Stimulated activated memory B cell treated with anti-CD40 and anti-IgM and Interleukin-4, amounts not matched to agents 10 μg/mL and 1 μg/mL and 100 μg/mL, for 72 hours (primary cell): ENCODE data around the gene OR13G1.
A peak's percentile ranks its signal among the peaks of the same experiment; 100 is the strongest.

Source experiments
- ATAC-seq: fragments of 150-1000 bp; cut with Tn5 transposase; 2 replicates; pipeline ENCODE4 v1.10.0; 2021
- H3K27ac Mint-ChIP-seq: one replicate; pipeline ENCODE4 v1.8.0; 2022; ENCODE audit warnings: mild to moderate bottlenecking, mixed read lengths
- H3K27me3 Mint-ChIP-seq: one replicate; pipeline ENCODE4 v1.8.0; 2022; ENCODE audit warnings: mixed read lengths
- H3K36me3 Mint-ChIP-seq: one replicate; pipeline ENCODE4 v1.8.0; 2022; ENCODE audit warnings: mixed read lengths
- H3K4me1 Mint-ChIP-seq: one replicate; pipeline ENCODE4 v1.8.0; 2022; ENCODE audit warnings: mixed read lengths
- H3K4me3 Mint-ChIP-seq: one replicate; pipeline ENCODE4 v1.8.0; 2022; ENCODE audit warnings: mild to moderate bottlenecking, moderate library complexity, mixed read lengths
- H3K9me3 Mint-ChIP-seq: one replicate; pipeline ENCODE4 v1.8.0; 2022; ENCODE audit warnings: mixed read lengths

The OR13G1 gene

GRCh38 chr1:247638781-247639180 lies 40.8 kb downstream of the OR13G1 start:
- no peak overlapping the region for H3K4me3 Mint-ChIP-seq
- H3K27me3 Mint-ChIP-seq: peaks cover 47% of the 10 kb centered on the region
- H3K4me1 Mint-ChIP-seq: no peaks in the 10 kb centered on the region
- ATAC-seq: no peak
- peaks cover 11% of the 10 kb centered on the region for H3K9me3 Mint-ChIP-seq
- H3K36me3 Mint-ChIP-seq: no peaks in the 10 kb centered on the region
- H3K27ac Mint-ChIP-seq: no peak overlapping the region

GRCh38 chr1:247638011-247638410 lies 41.5 kb downstream of the OR13G1 start:
- no peaks in the 10 kb centered on the region for H3K36me3 Mint-ChIP-seq
- H3K9me3 Mint-ChIP-seq: peaks cover 14% of the 10 kb centered on the region
- no peak overlapping the region for H3K27ac Mint-ChIP-seq
- H3K27me3 Mint-ChIP-seq: peaks cover 40% of the 10 kb centered on the region
- no peaks in the 10 kb centered on the region for H3K4me1 Mint-ChIP-seq
- H3K4me3 Mint-ChIP-seq: no peak overlapping the region
- no peak for ATAC-seq

DNA sequence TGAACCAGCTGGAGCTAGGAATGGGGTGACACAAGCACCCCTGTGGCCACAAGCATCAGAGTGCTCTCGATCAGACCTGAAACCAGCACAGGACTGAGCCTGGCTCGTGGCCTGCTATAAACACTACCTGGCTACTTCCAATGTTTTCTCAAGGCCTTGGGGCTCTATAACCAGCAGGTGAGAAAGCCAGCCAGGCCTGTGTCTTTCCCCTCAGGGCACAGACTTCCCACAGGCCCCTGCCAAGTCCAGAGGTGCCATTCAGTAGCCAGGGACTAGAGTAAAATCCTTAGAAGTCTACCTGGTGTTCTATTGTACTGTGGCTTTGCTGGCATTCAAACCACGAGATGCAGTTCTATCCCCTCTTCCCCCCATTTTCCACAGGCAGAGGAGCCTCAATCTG lies 51.6 kb downstream of the OR13G1 start:
- no peaks in the 10 kb centered on the region for H3K4me1 Mint-ChIP-seq
- H3K4me3 Mint-ChIP-seq: no peak overlapping the region
- no peaks in the 10 kb centered on the region for H3K27me3 Mint-ChIP-seq
- no peak overlapping the region for H3K27ac Mint-ChIP-seq
- peaks cover 11% of the 10 kb centered on the region for H3K9me3 Mint-ChIP-seq
- peak; percentile 34 for ATAC-seq
- no peaks in the 10 kb centered on the region for H3K36me3 Mint-ChIP-seq
